AG08396 (cell line): ENCODE results near the gene OR13J1.
A peak's percentile ranks its signal among the peaks of the same experiment; 100 is the strongest.
"Not testable (repeated sequence)": the region's sequence is repeated elsewhere in the genome, so short reads cannot be mapped to it uniquely, and the experiment has no call there.

ENCODE experiments used
- DNase-seq: peaks from one replicate; pipeline ENCODE4 v3.0.0; 2012; ENCODE audit warnings: low spot score, mixed read lengths

The OR13J1 gene

DNA sequence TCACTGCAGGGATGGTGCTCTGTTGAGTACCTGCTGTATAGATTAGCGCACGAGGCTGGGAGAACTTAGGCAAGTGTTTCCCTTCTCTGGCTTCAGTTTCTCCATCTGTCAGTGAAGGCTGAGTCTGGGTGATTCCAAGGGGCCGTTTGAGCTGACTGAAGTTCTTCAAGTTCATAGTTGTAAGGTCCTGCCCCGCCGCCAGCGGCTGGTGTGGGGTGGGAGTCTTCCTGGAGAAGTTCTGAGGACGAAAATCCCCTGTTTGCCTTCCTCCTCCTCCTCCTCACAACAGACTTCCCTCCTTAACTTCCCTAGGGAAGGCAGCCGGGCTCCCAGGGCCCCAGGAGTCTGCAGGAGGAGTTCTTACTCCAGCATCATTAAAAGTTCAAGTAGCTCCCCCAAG lies 34.1 kb upstream of the OR13J1 start:
- no peak for DNase-seq

DNA sequence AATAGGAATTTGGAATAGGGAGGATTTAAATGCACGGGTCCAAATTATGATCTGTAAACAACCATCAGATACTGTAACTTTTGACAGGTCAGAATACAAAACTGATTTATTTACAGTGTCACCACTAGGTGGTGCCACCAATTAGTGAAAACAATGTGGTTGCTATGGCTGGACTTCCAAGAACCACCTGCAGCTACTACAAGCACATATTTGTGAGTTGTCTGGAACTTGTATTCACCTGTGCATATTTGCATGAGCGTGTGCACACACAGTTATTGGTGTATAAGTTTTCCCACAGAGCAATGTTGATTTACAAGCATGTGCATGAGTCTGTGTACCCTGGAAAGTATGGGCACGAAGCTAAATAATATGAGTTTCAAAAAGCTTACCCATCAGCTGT lies 32.8 kb upstream of the OR13J1 start:
- DNase-seq: peak; percentile 41

DNA sequence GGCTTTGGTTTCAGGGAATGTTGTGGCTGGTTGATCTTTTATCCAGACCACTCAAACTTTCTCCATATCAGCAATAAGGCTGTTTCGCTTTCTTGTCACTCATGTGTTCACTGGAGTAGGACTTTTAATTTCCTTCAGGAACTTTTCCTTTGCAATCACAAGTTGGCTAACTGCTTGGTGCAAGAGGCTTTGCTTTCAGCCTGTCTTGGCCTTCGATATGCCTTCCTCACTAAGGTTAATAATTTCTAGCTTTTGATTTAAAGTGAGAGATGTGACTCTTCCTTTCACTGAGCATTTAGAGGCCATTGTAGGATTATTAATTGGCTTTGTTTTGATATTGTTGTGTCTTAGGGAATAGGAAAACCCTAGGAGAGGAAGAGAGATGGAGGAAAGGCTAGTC lies 28.8 kb upstream of the OR13J1 start:
- no peak for DNase-seq

DNA sequence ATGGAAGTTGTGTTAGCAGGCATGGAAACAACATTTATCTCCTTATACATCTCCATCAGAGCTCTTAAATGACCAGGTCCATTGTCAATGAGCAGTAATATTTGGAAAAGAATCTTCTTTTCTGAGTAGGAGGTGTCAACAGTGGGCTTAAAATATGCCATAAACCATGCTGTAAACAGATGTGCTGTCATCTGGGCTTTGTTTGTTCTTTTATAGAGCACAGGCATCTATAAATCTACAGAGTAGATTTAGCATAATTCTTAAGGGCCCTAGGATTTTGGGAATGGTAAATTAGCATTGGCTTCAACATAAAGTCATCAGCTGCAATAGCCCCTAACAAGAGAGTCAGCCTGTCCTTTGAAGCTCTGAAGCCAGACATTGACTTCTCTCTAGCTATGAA lies 28.1 kb upstream of the OR13J1 start:
- no peak for DNase-seq

DNA sequence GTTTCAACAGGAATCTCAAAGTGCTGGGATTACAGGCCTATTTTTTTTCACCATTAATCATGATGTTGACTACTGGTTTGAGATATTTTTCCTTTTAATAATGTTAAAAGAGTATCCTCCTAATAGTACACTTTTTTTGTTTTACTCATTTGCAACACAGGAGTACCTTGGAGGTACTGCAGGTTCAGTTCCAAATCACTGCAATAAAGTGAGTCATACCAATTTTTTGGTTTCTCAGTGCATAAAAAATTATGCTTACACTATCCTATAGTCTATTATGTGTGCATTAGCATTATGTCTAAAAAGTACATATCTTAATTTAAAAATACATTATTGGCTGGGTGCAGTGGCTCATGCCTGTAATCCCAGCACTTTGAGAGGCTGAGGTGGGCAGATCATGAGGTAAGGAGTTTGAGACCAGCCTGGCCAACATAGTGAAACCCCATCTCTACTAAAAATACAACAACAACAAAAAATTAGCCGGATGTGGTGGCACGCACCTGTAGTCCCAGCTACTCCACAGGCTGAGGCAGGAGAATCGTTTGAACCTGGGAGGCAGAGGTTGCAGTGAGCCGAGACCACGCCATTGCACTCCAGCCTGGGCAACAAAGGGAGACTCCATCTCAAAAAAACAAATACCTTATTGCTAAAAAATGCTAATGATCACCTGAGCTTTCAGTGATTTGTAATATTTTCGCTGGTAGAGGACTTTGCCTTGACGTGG lies 27.3 kb upstream of the OR13J1 start:
- DNase-seq: not testable (repeated sequence)

DNA sequence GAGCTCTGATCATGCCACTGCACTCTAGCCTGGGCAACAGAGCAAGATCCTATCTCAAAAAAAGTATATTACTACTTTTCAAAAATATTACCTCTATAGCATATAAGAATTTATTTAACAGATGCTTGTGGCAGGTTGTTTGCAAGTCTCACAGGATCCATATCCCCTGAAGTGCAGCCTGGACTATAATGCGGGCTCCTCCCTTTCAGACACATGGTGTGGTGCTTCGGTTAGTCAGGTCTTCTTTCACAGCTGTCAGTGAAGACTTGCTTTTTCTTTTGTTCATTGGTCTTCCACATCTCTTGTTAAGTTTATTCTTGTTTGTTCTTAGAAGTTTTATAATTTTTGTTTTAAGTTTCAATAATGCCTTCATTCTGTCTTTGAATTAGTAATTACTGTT lies 26.4 kb upstream of the OR13J1 start:
- no peak for DNase-seq

DNA sequence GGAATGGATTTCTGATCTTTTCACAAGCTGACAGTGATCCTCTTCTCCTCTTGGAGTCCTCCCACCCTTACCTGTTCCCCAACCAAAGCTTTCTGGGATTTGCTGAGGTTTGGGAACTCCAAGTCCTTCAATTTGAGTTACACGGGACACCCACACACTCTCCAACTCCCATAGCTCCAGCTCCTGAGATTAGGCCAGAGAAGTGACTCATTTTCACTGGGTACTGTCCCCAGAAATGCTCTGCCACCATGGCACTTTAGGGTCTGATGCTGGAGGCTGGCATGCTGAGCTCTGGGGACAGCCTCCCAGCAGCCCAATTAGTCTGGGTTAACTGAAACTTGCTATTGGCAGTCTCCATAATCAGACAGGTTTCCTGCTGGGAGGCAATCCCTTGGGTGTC lies 21.9 kb upstream of the OR13J1 start:
- DNase-seq: no peak

DNA sequence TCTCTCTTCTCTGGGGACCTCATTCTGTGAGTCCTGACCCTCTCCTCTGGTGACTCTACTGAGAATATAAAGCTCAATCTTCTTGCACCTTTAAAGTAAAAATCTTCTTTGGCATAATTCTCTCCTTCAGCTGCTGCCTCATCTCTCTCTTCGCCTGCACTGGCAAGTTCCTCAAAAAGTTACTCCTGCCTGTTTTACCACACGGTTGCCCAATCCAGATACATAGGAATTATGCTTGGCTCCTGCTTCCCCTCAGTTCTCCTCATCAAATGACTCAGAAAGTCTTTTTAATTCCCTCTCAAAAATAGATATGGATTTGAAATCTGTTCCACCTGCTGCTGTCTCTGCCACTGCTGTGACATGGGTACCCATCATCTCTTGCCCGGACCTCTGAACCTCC lies 21.4 kb upstream of the OR13J1 start:
- DNase-seq: no peak

DNA sequence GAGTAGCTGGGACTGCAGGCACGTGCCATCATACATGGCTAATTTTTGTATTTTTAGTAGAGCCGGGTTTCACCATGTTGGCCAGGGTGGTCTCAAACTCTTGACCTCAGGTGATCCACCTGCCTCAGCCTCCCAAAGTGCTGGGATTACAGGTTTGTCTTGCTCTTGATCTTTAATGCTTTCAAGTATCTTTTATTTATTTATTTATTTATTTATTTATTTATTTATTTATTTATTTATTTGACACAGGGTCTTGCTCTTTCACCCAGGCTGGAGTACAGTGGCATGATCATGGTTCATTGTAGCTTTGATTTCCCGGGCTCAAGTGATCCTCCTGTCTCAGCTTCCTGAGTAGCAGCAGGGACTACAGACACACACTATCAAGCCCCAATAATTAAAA lies 14.7 kb upstream of the OR13J1 start:
- not testable (repeated sequence) for DNase-seq

DNA sequence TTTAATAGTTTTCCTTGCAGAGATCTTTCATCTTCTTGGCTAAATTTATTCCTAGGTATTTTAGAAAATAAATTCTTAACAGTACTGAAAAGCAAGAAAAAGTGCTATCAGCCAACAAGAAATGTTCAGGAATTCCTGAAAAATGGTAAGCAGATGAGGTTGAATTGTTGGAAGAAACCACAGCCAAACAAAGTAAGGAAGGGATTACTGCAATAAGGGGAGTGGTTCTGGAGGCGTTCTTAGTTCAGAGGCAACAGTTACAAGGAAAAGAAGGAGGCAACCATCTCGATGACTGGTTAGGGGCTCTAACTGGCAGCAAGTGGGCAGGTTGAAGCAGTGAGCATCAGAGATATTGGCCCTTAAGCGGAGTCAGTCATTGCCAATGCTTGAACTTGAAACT lies 12.8 kb upstream of the OR13J1 start:
- no peak for DNase-seq

DNA sequence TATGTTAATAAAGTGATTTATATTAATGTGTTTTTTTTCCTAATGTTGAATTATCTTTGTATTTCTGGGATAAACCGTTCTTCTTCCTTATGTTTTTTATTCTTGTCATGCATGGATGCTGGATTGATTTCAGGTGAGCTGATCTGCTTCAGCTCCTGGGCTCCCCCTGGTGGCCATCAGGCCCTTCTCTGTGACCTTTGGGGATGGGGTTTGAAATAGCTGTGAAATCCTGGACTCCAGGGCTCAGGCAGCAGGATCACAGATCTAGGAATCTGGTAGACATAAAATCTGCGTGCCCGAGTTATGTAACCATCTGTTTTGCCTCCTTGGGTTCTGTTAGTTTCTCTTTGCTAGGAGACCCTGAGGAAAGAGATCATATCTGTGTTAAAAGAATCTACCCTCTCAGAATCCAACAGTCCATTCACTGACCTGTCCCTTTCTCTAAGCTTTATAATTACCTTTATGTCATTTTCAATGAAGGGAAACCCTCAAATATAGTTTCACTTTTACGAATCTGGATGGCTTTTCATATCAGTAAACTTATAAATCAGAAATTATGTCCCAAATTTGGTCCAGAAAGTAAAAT lies 12.2 kb upstream of the OR13J1 start:
- peak; percentile 78 for DNase-seq

DNA sequence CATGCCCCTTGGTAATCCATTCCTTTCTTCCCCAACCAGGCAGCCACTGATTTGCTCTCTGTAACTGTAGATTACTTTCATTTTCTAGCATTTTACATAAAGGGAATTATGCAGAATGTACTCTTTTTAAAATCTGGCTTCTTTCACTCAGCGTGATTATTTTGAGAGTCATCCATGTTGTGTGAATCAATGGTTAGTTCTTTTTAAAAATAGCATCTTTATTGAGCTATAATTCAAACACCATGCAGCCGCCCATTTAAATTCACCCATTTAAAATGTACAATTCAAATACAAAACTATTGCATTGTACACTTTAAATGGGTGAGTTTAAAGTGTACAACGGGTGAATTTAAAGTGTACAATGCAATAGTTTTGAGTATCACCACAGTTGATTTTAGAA lies 2.3 kb upstream of the OR13J1 start:
- no peak for DNase-seq

DNA sequence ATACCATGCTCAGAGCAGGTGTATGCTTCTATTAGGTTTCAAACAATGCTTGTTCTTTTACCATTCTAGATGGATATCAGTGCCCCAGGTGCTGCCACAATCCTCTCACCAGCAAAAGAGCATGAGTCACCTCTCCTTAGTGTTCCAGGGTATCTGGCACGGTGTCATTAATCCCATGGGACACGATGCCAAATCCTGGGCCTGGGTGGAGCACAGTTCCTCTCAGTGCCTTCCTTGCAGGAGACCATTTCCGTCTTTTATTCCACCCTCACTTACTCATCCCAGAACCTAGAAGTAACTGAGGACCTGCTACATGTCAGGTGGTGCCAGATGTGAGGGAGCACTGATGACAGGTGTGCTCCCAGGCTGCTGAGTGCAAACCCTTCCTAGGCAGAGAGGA lies 1.3 kb upstream of the OR13J1 start:
- DNase-seq: no peak

DNA sequence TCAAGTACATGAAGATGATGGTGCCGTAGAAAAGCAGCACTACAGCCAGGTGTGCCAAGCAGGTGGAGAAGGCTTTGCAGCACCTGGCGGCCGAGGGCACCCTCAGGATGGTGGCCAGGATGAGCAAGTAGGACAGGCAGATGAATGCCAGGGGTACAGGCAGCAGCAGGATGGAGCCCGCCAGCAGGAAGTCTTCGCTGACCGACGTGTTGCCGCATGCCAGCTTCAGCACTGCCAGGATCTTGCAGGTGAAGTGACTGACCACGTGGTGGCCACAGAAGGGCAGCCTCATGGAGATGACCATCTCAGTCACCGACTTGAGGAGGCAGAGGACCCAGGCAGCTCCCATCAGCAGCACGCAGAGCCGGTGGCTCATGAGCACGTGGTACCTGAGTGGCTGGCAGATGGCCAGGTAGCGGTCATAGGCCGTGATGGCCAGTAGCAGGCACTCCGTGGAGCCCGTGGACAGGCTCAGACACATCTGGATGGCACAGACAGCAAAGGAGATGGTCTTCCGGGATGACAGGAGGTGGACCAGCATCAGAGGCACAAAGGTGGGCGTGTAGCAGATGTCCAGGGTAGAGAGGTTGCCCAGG lies 482 bp downstream of the OR13J1 start:
- no peak for DNase-seq

DNA sequence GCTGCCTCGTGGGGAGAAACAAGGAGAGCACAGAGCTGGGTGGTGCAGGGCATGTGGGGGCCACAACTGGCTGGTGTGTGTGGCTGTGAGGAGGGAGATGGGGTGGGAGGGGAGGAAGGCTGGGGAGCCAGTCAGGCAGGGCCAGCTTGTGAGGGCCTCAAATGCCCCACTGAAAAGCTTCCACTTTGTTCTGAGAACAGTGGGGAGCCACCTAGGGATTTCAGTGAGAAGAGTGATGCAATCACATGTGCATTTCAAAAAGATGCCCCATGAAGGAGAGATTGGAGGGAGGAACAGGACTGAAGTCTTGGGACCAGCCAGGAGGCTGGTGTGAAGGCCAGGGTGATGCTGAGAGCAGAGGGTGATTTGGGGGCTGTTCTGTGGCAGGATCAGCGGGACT lies 1.3 kb downstream of the OR13J1 start:
- DNase-seq: no peak

DNA sequence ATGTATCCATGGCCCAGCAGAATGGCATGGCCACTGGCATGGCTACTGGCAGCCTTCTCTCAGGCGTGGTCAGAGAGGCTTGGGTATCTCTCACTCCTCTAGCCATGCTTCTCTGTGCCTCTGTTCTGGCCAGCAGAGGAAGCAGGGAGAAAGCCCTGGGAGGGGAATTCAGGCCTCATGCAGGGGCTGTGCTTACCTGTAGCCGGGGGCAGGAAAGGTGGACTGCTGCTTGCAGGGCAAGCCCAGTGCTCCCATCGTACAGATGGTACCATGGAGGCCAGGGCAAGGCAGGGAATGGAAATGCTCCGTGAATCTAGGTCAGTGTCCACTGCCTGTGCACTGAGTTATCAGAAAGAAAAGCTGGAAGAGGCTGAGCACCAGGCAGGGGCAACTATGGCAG lies 2.7 kb downstream of the OR13J1 start:
- DNase-seq: no peak

DNA sequence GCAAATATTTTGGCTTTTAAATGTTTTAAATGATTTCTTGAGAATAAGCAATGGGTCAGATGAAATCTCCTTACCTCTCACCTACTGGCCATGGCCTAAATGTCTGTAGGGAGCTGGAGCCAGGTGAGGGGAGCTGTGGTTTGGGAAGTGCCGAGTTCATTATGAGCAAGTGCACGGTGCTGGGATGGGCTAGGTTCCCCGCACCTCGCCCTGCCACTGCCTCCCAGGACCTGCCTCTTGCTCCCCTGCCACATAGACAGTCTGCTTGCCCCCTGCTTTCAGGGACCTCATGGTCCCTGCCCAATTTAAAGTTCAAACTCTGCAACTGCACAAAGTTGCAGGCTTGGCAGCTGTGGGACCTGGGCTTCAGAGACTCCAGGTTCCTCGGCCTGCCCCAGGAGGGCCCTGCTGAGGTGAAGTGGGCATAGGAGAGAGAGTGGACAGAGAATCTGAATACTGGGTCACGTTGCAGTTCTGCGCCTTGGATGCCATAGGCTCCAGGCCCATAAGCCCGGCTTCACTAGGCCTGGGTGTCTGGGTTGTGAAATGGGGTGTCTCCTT lies 5.4 kb downstream of the OR13J1 start:
- DNase-seq: peak; percentile 2

DNA sequence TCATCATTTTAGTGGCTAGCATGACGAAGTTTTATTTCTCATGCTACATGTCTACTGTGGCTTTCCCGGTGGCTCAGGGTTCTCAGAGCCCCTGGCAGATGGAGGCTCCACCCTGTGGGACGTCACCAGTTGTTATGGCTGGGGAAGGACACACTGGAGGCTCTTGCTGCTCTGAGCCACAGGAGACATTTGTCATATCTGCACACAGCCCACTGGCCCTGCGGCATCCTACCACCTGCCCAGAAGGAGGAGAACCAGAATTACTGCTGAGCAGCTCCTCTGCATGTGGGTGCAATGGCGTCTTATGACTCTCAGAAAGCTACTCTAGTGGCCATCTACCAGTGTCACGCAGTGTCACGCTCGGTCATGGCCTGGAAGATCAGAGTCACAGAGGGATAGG lies 6.6 kb downstream of the OR13J1 start:
- DNase-seq: peak; percentile 4

DNA sequence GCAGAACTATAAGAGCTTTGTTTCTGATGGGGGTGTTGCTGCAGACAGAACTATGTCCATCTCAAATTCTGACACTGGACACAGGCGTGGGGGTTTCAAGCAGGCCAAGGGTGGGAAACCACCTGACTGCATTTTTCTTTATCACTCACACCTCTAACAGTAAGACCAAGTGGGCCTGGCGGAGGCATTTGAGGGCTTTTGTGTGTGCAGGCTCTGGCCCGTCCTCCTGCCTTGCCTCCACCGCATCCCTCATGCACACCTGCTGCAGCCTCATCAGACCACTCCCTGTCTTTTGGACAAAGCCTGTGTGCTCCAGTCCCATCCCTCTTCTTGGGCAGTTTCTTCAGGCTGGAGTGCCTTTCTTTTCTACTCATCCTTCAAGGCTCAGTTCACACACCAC lies 7.9 kb downstream of the OR13J1 start:
- DNase-seq: no peak

DNA sequence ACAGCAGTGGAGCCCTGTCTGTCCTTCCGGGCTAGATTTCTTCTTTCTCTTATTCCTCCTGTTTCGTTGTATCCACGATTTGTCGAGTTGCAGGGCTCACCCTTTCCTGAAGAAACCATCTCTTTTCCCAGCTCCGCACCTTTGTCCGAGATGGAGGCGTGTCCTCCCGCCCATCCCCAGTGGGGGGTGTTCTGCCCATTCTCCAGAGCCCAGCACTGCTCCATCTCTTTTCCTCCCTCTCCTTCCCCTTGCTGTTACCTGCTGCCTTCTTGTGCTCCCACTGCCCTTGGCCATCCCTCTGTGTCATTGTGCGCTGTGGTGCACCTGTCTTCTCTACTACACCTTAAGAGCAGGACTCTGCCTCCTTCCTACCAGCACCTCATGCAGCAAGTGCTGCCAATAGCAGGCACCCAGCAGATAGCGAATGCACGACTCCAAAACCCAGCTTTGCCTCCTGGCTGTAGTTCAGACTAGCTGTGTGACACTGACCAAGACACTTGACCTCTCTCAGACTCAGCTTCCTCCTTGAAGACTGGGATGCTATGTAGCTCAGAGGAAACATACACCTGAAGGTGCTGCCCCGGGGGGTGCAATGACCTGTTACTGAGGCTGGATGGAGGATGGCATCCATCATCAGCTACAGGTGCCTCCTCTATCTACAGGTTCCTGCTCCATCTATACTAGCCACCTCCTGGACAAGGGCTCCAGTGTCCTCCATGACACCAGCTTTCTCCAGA lies 8.9 kb downstream of the OR13J1 start:
- DNase-seq: peak; percentile 2

DNA sequence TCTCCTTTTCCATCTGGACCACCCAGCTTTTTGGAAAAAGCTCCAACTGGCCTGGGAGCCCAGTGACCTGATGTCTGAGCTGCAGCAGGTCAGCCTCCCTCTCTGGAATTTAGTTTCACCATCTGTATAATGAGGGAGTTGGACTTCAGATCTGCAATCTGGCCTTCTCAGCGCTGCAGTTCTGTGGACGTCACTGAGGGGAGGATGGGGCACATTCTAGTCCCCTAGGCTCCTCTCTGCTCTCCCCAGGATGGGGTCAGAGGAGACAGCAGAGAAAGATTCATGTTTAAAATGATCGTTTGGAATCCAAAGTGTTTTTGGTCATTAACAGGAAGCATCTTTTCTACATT lies 10.2 kb downstream of the OR13J1 start:
- no peak for DNase-seq

DNA sequence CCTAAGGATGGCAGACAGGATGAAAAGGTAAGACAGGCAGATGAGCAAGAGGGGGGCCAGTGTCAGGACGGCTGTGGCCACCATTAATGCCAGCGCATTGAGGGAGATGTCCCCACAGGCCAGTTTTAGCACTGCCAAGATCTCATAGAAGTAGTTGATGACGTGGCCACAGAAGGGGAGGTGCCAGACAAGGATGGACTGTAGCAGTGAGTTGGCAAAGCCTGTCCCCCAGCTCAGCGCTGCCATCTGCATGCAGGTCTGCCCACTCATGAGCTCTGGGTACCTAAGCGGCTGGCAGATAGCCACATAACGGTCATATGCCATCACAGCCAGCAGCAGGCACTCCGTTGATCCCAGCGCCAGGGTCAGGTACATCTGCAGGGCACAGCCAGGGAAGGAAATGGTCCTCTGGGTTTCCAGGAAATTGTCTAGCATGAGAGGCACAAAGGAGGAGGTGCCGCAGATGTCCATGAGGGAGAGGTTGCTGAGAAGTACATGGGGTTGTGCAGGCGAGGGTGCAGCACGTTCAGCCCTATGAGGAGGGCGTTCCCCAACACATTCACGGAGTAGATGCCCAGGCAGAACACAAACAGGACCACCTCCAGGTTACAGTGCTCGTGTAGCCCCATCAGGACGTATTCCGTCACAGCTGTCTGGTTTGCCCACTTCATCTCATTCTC lies 10.8 kb downstream of the OR13J1 start:
- DNase-seq: peak; percentile 37
